GM18907 (cell line): Measurements from ENCODE around the gene ATP6V1F.
"Not testable (repeated sequence)": the region's sequence is repeated elsewhere in the genome, so short reads cannot be mapped to it uniquely, and the experiment has no call there.

Experiments used
- ATAC-seq: cut with Tn5 transposase; IDR thresholded peaks from one replicate; pipeline ENCODE4 v1.9.1; 2021; ENCODE audit warnings: mild to moderate bottlenecking, moderate library complexity; ENCODE audit not compliant: unreplicated experiment

Gene ATP6V1F

DNA sequence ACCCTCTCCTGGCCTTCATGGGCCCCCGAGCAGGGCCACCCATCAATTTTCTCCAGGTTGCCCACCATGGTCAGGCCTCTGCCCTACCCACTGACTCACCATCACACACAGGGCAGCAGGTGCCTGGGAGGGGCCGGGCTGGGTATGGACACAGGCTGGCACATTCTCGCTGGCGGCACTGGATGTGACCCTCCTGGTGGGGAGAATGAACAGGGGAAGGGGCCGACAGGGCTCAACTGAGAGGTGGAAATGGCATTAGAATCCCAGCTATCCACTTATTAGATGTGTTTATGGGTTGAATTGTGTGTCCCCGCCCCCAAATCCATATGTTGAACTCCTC, 31.4 kb downstream of the ATP6V1F start:
- ATAC-seq, result no peak

DNA sequence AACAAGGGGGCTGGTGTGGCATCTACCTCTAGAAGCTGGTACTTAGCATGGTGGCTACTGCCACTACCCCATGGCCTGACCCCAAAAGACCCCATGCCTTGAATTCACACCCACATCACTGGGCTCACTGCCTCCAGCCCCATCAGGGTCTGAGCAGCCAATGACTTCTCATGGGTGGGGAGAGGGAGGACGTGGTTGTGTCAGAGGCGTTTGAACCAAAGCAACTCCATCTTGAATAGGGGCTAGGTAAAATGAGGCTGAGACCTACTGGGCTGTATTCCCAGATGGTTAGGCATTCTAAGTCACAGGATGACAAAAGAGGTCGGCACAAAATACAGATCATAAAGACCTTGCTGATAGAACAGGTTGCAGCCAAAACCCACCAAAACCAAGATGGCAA, 32.7 kb downstream of the ATP6V1F start:
- no peak for ATAC-seq

GRCh38 chr7:128899392-128899791, 36.7 kb downstream of the ATP6V1F start:
- ATAC-seq, result no peak

DNA sequence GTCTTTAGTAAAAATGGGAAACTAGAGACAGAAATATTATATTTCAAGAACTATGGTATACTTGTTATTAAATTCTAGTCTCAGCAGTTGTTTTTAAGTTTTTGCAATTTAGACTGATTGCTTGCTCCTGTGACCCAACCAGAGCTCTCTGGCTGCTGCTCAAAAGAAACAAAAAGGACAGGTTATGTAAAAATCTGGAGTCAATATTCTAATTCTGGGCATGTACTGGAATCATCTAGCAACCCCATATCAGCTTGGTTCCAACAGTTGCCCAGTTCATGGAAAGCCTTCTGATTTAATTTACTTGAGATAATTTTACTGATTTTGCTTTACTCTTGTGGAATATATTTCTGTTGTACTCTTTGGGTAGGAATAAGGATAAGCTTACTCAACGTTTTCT, 37.6 kb downstream of the ATP6V1F start:
- no peak for ATAC-seq

- ATAC-seq, result no peak
These were observed 40.3 kb downstream of the ATP6V1F start for GRCh38 chr7:128902761-128903585.

GRCh38 chr7:128903621-128904361, 41.1 kb downstream of the ATP6V1F start:
- ATAC-seq, result no peak

GRCh38 chr7:128904381-128905197, 41.9 kb downstream of the ATP6V1F start:
- ATAC-seq, result peak; percentile 55

GRCh38 chr7:128906001-128906765, 43.5 kb downstream of the ATP6V1F start:
- no peak for ATAC-seq

DNA sequence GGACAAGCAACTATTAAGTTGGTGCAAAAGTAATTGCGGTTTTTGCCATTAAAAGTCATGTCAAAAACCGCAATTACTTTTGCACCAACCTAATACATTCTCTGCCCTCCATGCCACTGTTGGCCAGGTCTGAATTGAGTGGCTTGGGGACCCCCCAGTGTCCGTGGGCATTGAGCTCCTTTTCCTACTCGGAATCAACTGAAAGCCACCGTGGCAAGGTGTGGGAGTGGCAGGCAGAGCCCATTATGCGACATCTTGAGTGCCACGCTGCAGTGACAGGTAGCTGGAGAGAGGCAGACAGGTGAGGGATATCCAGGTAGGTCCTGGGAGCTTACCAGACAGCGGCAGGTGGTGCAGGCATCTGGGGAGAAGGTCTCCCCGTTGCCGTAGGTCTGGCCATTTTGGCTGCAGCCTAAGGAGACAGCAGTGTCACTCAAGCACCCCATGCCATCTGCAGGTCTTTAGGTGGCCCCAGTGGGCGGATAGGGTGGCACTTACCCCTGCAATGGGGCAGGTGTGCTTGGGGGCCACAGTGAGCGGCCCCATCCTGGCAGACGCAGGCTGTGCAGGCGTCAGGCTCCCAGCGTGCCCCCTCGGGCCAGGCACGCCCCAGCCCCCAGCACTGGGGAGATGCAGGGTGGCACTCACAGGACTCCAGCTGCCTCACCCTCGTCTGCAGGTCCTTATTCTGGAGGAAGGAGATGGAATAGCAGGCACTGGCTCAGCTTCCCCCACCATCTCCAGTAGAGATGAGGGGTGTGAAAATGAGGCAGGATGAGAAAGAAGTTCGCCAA, 44.3 kb downstream of the ATP6V1F start:
- ATAC-seq, result no peak

- ATAC-seq, result no peak
These were observed 46.3 kb downstream of the ATP6V1F start for GRCh38 chr7:128908750-128909624.

- no peak for ATAC-seq
These were observed 47.2 kb downstream of the ATP6V1F start for GRCh38 chr7:128909625-128910568.

DNA sequence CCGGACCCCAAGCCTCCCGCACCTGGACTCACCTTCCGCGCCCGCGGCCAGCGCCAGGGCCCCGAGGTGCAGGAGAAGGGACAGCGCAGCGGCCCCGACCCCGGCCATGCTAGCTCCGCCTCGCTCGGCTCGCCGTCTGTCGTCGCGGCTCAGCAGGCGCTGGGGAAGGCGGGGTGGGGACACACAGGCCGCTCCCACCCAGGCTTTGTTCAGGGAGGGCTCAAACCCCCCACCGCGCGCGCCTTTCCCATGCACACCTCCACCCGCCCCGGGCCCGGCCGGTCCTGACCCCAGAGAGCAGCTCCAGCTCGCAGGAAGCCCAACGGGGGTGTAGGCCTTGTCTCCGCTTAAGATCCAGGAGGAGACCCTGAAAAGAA, 47.9 kb downstream of the ATP6V1F start, which contains the start of gene KCP:
KCP (minus strand) TSS at position 141 of the 377 bp plus-strand sequence; CDS start at position 108, 33 bp downstream.
- no peak for ATAC-seq

DNA sequence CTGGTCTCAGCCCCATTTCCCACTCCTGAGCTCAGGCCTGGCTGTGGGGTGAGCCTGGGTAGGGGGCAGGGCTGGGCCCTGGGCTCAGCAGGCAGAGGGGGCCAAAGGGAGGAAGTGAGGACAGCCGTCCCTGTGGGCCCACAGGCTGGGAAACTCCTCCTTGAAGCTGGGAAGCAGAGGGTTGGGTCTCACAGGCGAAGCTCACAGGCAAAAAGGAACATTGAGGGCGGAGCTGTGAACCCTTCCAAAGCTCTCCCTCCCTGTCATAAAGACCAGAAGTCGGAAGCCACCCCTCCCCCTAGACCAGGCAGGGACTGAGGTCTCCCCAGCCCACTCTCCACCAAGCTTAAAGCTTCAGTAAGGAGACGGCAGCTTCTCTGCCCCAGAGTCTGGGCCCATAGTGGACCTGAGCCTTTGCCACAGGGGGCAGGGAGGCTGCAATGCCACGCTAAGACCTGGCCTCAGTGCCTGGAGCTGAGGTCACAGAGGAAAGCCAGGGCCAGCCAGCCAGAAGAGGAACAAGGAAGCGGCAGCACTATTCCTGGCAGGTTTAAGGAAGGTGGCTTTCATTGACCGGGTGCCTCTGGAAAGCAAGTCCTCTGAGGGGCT, 48.9 kb downstream of the ATP6V1F start:
- ATAC-seq, result no peak

GRCh38 chr7:128912281-128912680, 49.6 kb downstream of the ATP6V1F start:
- ATAC-seq, result no peak

DNA sequence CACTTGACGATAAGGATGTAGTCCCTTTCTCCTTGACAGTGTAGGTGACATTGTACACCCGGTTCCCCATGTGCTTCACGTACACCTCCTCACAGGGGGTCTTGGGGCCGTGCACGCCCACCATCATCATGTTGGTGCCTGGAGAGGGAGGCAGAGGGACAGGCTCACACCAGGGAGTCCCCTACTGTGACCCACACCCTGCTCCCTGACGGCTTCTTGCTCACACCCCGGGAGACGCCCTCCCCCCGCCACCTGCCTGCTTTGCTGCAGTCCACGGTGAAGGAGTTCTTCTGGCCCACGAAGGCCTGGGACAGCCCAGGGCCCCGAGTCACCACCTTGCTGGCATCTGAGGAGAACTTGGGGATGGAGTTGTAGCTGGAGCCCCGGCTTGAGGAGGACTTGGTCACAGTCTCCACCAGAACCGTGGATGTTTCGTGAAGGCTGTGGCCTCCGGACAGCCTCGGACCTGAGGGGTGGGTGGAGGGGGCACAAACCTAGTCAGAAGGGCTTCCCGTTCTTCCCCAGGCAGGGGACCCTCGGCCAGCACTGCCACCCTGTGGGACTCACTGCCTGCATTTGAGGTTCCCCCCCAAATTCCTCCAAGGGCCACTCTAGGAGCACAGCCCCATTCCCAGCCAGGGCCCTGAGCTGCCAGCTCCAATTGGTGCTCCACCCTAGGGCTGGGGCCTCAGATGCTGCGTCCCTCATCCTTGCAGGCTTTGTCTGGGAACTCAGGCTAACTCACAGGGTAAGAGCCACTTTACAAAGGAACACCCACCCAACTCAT, 50.2 kb downstream of the ATP6V1F start:
- not testable (repeated sequence) for ATAC-seq

GRCh38 chr7:128913870-128914565, 51.4 kb downstream of the ATP6V1F start:
- ATAC-seq, result no peak
